ENCODE results near the gene ADAMTSL4.

The ADAMTSL4 gene

GRCh38 chr1:150535511-150536287 is 13.5 kb upstream of the ADAMTSL4 start:
- DNase-seq: no peak

- DNase-seq: no peak
These were observed 12.1 kb upstream of the ADAMTSL4 start for GRCh38 chr1:150536836-150537731.

DNA sequence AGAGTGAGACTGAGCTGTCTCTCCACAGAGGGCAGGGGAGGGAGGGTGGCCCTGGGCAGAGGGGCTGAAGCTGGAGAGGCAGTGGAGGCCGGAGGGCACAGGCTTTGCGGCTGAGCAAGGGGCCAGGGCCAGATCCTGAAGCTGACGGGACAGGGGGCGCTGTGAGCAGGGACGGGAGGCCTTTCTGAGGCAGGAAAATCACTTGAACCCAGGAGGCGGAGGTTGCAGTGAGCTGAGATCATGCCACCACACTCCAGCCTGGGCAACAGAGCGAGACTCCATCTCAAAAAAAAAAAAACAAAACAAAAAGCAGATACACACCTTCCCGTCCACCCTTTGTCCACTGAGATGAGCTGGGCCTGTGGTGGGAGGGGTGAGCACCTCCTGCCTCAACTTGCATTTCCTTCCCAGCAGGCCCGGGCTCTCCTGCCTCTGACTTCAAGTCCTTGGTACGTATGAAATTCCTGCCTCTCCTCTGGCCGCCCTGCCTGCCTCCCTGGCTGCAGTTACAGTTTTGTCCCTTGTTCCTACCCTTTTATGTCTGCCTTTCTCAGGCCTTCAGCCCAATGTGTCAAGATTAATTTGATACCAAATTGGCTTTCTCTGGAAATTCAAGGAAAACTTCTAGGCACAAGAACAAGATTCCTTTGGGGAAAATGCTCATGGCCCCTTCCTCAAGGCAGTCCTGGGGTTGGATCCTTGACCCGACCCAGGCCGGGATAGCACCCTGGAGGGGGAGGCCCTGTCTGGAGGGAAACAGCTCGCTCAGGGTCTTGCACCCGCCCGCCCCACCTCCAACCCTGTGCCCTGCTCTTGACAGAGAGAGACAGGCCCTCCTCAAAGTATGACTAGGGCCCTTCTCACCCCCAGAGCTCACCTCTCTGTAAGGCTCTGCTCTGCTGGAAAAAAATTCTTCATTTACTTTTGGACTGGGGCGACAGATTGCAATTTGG is 11.2 kb upstream of the ADAMTSL4 start:
- DNase-seq: no peak

GRCh38 chr1:150543500-150544143 is 5.6 kb upstream of the ADAMTSL4 start:
- no peak for DNase-seq

GRCh38 chr1:150544204-150544603 is 5.0 kb upstream of the ADAMTSL4 start:
- no peak for DNase-seq

DNA sequence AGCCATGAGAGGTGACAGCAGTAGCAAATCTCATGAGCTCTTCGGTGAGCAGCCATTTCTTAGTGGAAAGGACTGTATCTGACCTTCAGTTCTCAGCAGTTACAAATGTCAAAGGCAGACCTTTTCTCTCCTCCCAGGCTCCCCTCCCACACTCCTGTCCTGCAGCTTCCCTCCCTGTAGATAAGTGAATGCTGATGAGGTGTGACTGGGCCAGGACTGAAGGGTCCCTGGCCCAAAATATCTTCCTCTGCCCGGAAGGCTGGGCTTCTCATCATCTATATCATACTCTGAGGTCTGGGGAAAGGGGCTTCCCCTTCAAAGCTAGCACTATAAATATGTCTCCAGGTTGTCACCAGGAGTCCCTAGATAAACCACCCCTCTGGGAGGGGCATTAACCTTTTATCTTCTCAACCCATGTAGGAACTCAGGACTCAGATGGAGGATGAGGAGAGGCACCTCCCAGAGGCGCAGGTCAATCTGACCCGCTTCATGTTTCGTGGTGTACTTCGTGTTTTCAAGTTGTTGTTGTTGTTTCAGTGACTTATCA is 3.6 kb upstream of the ADAMTSL4 start:
- DNase-seq: no peak

GRCh38 chr1:150546294-150546937 is 2.8 kb upstream of the ADAMTSL4 start:
- DNase-seq: no peak

GRCh38 chr1:150548324-150548631 is 930 bp upstream of the ADAMTSL4 start:
- DNase-seq: no peak

GRCh38 chr1:150549496-150550221 is 451 bp downstream of the ADAMTSL4 start:
- DNase-seq: no peak

DNA sequence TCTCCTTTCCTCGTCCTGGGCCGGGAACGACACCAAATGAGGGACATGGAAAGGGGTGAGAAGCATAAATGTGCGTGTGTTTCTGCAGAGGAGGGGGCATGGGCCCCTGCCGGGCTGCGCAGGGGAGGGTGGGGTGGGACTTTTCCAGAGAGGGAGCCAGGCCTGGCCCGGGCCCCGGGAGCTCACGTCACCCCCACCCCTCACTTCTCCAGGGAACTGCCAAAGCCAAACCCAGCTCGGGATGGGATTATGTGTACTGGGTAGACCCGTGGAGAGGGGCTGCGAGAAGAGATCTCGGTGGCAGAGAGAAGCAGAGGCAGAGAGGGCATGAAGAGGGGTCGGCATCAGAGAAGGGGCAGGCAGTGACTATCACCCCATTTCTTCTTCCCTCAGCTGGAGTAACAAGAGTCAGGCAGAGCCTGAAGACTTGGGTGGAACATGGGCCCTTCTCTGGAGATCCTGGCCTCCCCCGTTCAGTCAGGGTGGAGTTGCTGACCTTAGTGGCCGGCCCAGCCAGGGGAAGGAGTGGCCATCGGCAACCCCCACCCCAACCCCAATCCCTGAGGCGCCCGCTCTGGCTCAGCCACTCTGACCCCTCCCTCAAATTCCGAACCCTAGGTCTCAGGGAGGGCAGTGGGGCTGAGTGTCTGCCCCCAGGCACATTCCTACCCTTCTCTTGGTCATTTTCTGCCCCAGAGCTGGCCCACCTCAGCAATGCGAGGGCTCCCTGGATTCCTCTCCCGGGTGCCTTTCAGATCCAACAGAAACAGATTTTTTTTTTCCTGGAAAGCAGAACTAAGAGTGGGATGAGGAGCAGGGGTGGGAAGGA is 1.2 kb downstream of the ADAMTSL4 start:
- DNase-seq: no peak

DNA sequence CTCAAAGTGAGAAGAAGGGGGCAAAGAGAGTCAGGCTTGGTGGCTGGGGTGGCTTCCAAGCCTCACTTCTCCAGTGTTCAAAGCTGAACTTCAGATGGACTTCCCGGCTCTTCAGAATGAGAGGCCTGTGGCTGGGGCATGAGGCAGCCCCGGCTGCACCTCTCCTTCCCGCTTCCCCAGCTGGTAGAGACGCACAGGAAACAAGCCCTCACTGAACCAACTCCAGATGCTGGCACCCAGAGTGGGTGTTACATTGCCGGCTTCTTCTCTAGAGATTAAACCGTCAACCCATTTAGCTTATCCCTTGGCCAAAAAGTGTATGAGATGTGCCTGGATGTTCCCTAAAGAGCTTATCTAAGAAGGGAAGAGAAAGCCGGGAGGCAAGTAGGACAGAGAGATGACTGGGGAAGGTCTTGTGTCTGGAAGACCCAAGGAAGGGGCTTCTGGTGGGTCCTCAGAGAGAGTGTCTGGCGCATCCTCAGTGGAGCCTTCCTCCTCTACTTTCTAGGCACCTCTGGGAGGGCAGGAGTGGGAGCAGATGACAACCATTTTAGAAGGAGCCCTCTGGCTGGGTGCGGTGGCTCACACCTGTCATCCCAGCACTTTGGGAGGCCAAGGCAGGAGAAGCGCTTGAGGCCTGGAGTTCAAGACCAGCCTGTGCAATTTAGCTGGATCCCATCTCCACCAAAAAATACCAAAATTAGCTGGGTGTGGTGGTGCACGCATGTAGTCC is 2.0 kb downstream of the ADAMTSL4 start:
- no peak for DNase-seq

GRCh38 chr1:150551784-150552127 is 2.5 kb downstream of the ADAMTSL4 start:
- no peak for DNase-seq

GRCh38 chr1:150552128-150552910 is 3.1 kb downstream of the ADAMTSL4 start:
- no peak for DNase-seq

DNA sequence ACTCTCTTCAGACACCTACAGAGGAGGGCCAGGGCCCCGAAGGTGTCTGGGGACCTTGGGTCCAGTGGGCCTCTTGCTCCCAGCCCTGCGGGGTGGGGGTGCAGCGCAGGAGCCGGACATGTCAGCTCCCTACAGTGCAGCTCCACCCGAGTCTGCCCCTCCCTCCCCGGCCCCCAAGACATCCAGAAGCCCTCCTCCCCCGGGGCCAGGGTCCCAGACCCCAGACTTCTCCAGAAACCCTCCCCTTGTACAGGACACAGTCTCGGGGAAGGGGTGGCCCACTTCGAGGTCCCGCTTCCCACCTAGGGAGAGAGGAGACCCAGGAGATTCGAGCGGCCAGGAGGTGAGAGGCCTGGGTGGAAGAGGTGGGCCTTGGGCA is 3.7 kb downstream of the ADAMTSL4 start:
- DNase-seq: no peak

GRCh38 chr1:150553392-150554085 is 4.3 kb downstream of the ADAMTSL4 start:
- no peak for DNase-seq

DNA sequence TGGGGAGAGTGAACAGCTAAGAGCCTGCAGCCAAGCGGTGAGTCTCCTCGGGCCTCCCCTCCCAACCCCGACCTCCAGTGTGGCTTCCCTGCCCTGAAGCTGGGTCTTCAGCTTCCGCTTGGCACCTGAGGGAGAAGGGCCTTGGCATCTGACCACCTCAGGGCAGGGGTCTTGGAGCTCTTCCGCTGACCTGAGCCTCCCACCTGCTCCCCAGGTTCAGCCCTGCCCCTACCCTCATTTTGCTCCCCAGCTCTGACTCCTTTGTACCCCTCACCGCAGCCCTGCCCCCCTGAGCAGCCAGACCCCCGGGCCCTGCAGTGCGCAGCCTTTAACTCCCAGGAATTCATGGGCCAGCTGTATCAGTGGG is 4.9 kb downstream of the ADAMTSL4 start:
- no peak for DNase-seq

- no peak for DNase-seq
These were observed 6.2 kb downstream of the ADAMTSL4 start for GRCh38 chr1:150555198-150555970.
